Parathyroid adenoma (tissue), 2 donors: ENCODE measurements around the gene COL5A2.

Source experiments
- H2AFZ ChIP-seq: fragments of 300-600 bp; sonication (generic); one replicate; pipeline ENCODE4 v1.7.0; 2017; ENCODE audit warnings: antibody characterized with exemption, mild to moderate bottlenecking
- H3K27ac ChIP-seq: fragments of 300-600 bp; sonication (generic); one replicate; pipeline ENCODE4 v1.7.0; 2017
- H3K27me3 ChIP-seq: fragments of 300-600 bp; sonication (generic); one replicate; pipeline ENCODE4 v1.7.0; 2017; ENCODE audit warnings: low read length; ENCODE audit not compliant: control insufficient read depth, insufficient read depth
- H3K36me3 ChIP-seq: fragments of 300-600 bp; sonication (generic); one replicate; pipeline ENCODE4 v1.7.0; 2017; ENCODE audit warnings: low read length; ENCODE audit not compliant: control insufficient read depth, insufficient read depth
- H3K4me1 ChIP-seq: fragments of 300-600 bp; sonication (generic); one replicate; pipeline ENCODE4 v1.7.0; 2017; ENCODE audit warnings: control low read depth
- H3K4me2 ChIP-seq: fragments of 300-600 bp; sonication (generic); one replicate; pipeline ENCODE4 v1.7.0; 2017; ENCODE audit warnings: low read length
- H3K4me3 ChIP-seq: fragments of 300-600 bp; sonication (generic); one replicate; pipeline ENCODE4 v1.7.0; 2017; ENCODE audit warnings: low read depth, low read length
- H3K79me2 ChIP-seq: fragments of 300-600 bp; sonication (generic); one replicate; pipeline ENCODE4 v1.7.0; 2017; ENCODE audit warnings: control low read depth
- H3K9ac ChIP-seq: fragments of 300-600 bp; sonication (generic); one replicate; pipeline ENCODE4 v1.7.0; 2017; ENCODE audit warnings: mild to moderate bottlenecking
- H3K9me3 ChIP-seq: fragments of 300-600 bp; sonication (generic); one replicate; pipeline ENCODE4 v1.7.0; 2017; ENCODE audit warnings: low read length; ENCODE audit not compliant: control insufficient read depth
- CTCF ChIP-seq: fragments of 300-600 bp; sonication (generic); IDR thresholded peaks from one replicate; pipeline ENCODE4 v1.7.0; 2017; ENCODE audit warnings: antibody characterized with exemption, mild to moderate bottlenecking
- donor health status: primary hyperparathyroidism.

The COL5A2 gene

DNA sequence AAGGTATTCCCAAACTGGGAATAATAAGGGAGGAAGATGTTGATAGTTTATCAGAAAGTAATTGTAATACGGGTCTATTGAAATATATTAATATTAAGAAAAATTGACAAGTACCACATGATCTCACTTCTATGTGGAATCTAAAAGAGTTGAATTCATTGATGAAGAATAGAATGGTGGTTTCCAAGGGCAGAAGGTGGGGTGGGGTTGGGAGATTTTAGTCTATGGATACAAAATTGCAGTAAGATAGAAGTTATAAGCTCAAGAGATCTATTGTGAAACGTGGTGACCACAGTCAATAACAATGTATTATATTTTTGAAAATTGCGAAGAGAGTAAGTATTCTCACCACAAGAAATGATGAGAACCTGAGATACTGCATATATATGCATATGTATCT is 166.5 kb downstream of the COL5A2 start:
- no peaks in the 10 kb centered on the region for H3K36me3 ChIP-seq
- no peaks in the 10 kb centered on the region for H3K27me3 ChIP-seq
- H3K4me2 ChIP-seq, result no peak overlapping the region
- H2AFZ ChIP-seq, result no peak overlapping the region
- H3K9ac ChIP-seq, result no peak overlapping the region
- no peaks in the 10 kb centered on the region for H3K4me1 ChIP-seq
- no peaks in the 10 kb centered on the region for H3K9me3 ChIP-seq
- H3K27ac ChIP-seq, result no peak overlapping the region
- H3K4me3 ChIP-seq, result no peak overlapping the region
- no peak for TF ChIP-seq CTCF
- no peaks in the 10 kb centered on the region for H3K79me2 ChIP-seq

DNA sequence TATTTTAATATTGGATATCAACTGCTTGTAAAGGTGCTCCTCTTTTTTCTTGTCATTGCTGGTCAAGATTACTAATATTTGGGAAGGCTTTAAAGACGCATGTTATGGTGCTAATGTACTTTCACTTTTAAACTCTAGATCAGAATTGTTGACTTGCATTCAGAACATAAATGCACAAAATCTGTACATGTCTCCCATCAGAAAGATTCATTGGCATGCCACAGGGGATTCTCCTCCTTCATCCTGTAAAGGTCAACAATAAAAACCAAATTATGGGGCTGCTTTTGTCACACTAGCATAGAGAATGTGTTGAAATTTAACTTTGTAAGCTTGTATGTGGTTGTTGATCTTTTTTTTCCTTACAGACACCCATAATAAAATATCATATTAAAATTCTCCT is 167.2 kb downstream of the COL5A2 start:
- no peak overlapping the region for H2AFZ ChIP-seq
- no peaks in the 10 kb centered on the region for H3K27me3 ChIP-seq
- no peaks in the 10 kb centered on the region for H3K79me2 ChIP-seq
- no peak overlapping the region for H3K4me3 ChIP-seq
- H3K4me1 ChIP-seq, result no peaks in the 10 kb centered on the region
- H3K4me2 ChIP-seq, result no peak overlapping the region
- no peak overlapping the region for H3K9ac ChIP-seq
- no peak for TF ChIP-seq CTCF
- no peak overlapping the region for H3K27ac ChIP-seq
- no peaks in the 10 kb centered on the region for H3K36me3 ChIP-seq
- H3K9me3 ChIP-seq, result no peaks in the 10 kb centered on the region

DNA sequence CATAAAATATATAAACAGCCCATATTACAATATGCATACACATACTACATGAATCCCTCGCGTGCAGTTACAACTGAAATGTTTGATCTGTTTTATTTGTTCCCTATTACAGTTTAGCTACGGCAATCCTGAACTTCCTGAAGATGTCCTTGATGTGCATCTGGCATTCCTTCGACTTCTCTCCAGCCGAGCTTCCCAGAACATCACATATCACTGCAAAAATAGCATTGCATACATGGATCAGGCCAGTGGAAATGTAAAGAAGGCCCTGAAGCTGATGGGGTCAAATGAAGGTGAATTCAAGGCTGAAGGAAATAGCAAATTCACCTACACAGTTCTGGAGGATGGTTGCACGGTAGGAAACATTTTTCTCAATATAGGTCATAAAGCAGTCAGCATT is 169.0 kb downstream of the COL5A2 start:
- H3K4me2 ChIP-seq, result no peak overlapping the region
- H3K27me3 ChIP-seq, result no peaks in the 10 kb centered on the region
- no peaks in the 10 kb centered on the region for H3K9me3 ChIP-seq
- H3K4me3 ChIP-seq, result no peak overlapping the region
- no peak for TF ChIP-seq CTCF
- no peaks in the 10 kb centered on the region for H3K36me3 ChIP-seq
- no peak overlapping the region for H2AFZ ChIP-seq
- H3K4me1 ChIP-seq, result no peaks in the 10 kb centered on the region
- no peak overlapping the region for H3K27ac ChIP-seq
- H3K9ac ChIP-seq, result no peak overlapping the region
- H3K79me2 ChIP-seq, result no peaks in the 10 kb centered on the region

GRCh38 chr2:189008555-189009262 is 170.9 kb downstream of the COL5A2 start:
- Histone ChIP-seq H3K27me3 (no peaks in the 10 kb centered on the region), H3K4me1 (no peaks in the 10 kb centered on the region), H2AFZ (no peak overlapping the region), H3K9ac (no peak overlapping the region), H3K27ac (no peak overlapping the region), H3K9me3 (no peaks in the 10 kb centered on the region), H3K79me2 (no peaks in the 10 kb centered on the region), H3K36me3 (no peaks in the 10 kb centered on the region), H3K4me3 (no peak overlapping the region), H3K4me2 (no peak overlapping the region)
- TF ChIP-seq CTCF, result no peak

- Histone ChIP-seq H3K4me2 (no peak overlapping the region), H3K9me3 (no peaks in the 10 kb centered on the region), H3K4me3 (no peak overlapping the region), H3K79me2 (no peaks in the 10 kb centered on the region), H3K36me3 (no peaks in the 10 kb centered on the region), H3K9ac (no peak overlapping the region), H3K27ac (no peak overlapping the region), H3K4me1 (no peaks in the 10 kb centered on the region), H3K27me3 (no peaks in the 10 kb centered on the region), H2AFZ (no peak overlapping the region)
- no peak for TF ChIP-seq CTCF
These were observed 177.5 kb downstream of the COL5A2 start for GRCh38 chr2:189002079-189002478.
